ENCODE data around the gene LAMB1. TPM values are rescaled to one million over a fixed set of nuclear protein-coding genes. Genes with fewer than 3 reads are reported as not detected.

LAMB1 gene
- total RNA-seq, 3 donors from 2014 or later: 82.0 to 165 (median 148) TPM

- intact Hi-C loops (cut with DNase I, micrococcal nuclease): no loop called here
- no peak for ATAC-seq
Observed at GRCh38 chr7:107953265-107953923, 49.6 kb downstream of the LAMB1 start.

GRCh38 chr7:107951896-107952295 is 51.1 kb downstream of the LAMB1 start:
- Histone ChIP-seq H3K36me3 (ENCODE audit: low read depth) (no peaks in the 10 kb centered on the region), H3K4me3 (no peak overlapping the region), H3K4me1 (ENCODE audit: low read depth) (no peaks in the 10 kb centered on the region), H3K9me3 (no peaks in the 10 kb centered on the region)
- ATAC-seq (no peak), DNase-seq (no peak)
- no peak for TF ChIP-seq CTCF (IDR thresholded peaks at IDR 0.05)
- intact Hi-C loops (cut with DNase I, micrococcal nuclease): no loop called here

More at GRCh38 chr7:107953265-107953923, 49.6 kb downstream of the LAMB1 start:
- Histone ChIP-seq H3K4me1 (ENCODE audit: low read depth) (no peaks in the 10 kb centered on the region), H3K4me3 (no peak overlapping the region), H3K9me3 (no peaks in the 10 kb centered on the region), H3K36me3 (ENCODE audit: low read depth) (no peaks in the 10 kb centered on the region)
- DNase-seq: no peak
- TF ChIP-seq CTCF (IDR thresholded peaks at IDR 0.05): no peak

GRCh38 chr7:107951172-107951787 is 51.7 kb downstream of the LAMB1 start:
- H3K36me3 ChIP-seq (ENCODE audit: low read depth): no peaks in the 10 kb centered on the region
- ATAC-seq: no peak
- intact Hi-C loops (cut with DNase I, micrococcal nuclease): no loop called here

GRCh38 chr7:107949443-107949935 is 53.5 kb downstream of the LAMB1 start:
- Histone ChIP-seq H3K36me3 (ENCODE audit: low read depth) (no peaks in the 10 kb centered on the region), H3K4me3 (no peak overlapping the region), H3K9me3 (no peaks in the 10 kb centered on the region), H3K4me1 (ENCODE audit: low read depth) (no peaks in the 10 kb centered on the region)
- intact Hi-C loops (cut with DNase I, micrococcal nuclease): no loop called here
- no peak for DNase-seq
- ATAC-seq: no peak
- TF ChIP-seq CTCF (IDR thresholded peaks at IDR 0.05): no peak

More at GRCh38 chr7:107951172-107951787, 51.7 kb downstream of the LAMB1 start:
- no peak overlapping the region for H3K4me3 ChIP-seq
- TF ChIP-seq CTCF (IDR thresholded peaks at IDR 0.05): no peak
- H3K9me3 ChIP-seq: no peaks in the 10 kb centered on the region
- DNase-seq: no peak
- no peaks in the 10 kb centered on the region for H3K4me1 ChIP-seq (ENCODE audit: low read depth)

- TF ChIP-seq CTCF (IDR thresholded peaks at IDR 0.05): no peak
- no peak overlapping the region for H3K4me3 ChIP-seq
- ATAC-seq (no peak), DNase-seq (no peak)
- H3K4me1 ChIP-seq (ENCODE audit: low read depth): no peaks in the 10 kb centered on the region
- intact Hi-C loops (cut with DNase I, micrococcal nuclease): no loop called here
- no peaks in the 10 kb centered on the region for H3K36me3 ChIP-seq (ENCODE audit: low read depth)
- no peaks in the 10 kb centered on the region for H3K9me3 ChIP-seq
Observed at GRCh38 chr7:107948645-107949442, 54.1 kb downstream of the LAMB1 start.
